IPS DF 4.7 (cell line): ENCODE results near the gene ZSWIM6.
"Not testable (repeated sequence)": the region's sequence is repeated elsewhere in the genome, so short reads cannot be mapped to it uniquely, and the experiment has no call there.

ENCODE experiments used
- DNase-seq: peaks from one replicate; pipeline ENCODE4 v3.0.0-alpha.2; 2013; ENCODE audit warnings: low spot score; ENCODE audit errors: extremely low read depth

The ZSWIM6 gene

DNA sequence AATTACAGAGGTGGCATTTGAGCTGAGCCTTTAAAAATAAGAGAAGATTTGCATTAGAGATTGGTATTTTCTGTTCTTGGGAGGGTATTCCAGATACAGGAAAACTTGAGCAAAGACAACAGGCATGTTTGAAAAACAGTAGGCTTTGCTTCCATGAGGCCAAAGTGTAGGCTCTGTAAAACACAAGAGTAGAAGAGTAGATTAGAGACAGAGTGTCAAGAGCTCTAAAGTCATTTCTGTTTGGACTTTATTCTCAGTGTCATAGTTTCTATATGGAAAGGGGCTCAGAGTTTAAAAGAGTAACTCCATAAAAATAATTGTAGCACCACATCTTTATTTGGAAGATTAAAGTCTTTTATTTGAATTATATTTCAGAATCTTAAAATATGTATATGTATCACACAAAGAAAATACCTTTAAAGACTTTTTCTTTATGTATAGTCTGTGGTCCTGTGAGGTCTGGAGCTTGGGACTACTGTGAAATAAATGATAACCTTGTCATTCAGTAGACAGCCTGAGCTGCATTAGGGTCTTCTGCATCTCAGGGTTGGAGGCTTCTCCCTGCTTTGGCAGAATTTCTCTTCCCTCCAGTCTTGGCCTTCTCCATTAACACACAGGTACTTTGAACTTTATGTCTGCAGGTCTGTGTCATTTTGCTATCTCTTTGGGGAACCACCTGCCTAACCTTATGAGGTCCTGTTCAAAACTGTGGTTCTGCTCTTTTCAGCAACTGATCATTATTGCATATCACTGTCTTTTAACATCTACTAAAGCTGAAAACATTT lies 73.6 kb downstream of the ZSWIM6 start:
- no peak for DNase-seq

- DNase-seq: not testable (repeated sequence)
These were observed 74.4 kb downstream of the ZSWIM6 start for GRCh38 chr5:61406497-61406896.

DNA sequence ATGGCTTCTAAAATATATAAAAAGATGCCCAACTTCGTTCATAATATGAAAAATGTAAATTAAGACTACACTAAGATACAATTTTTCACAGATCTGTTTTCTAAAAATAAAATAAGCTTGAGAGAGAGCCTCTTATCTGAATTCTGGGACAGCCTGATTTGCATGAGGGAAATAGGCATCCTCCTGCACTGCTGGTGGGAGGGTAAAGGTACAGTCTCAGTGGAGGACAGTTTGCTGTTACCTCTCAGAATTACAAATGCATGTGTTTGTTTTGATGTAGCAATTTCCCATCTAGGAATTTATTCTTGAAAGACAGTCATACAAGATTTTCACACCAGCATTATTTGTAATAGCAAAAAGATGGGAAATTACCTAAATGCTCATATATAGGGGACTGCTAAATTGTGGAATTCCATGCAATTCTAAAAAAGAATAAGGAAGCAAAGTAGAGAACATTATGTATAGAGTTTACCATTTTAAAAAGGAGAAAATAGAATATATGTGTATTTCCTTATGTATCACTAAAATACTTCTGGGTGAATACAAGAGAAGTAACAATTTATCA lies 75.7 kb downstream of the ZSWIM6 start:
- DNase-seq: no peak

GRCh38 chr5:61408476-61409168 lies 76.6 kb downstream of the ZSWIM6 start:
- DNase-seq: peak; percentile 68

- DNase-seq: no peak
These were observed 77.5 kb downstream of the ZSWIM6 start for GRCh38 chr5:61409568-61409967.

DNA sequence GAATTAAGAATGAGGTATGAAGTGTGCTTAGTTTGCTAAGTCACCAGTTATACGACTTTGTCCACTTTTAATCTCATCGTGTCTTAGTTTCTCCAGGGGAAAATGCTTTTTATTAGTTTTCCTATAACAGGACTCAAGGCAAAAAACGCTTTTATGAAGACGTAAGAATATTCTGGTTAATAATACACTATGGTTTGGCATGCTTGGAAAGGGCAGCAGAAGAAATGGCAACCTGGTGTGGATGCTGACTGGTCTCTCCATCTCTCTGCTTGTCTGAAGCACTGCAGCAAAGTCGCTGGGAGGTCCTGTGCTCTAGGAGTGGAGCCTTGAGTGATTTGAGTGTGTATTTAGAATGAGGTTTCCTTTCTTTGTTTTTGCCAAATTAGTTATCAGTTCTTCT lies 78.8 kb downstream of the ZSWIM6 start:
- no peak for DNase-seq

- DNase-seq: no peak
These were observed 80.3 kb downstream of the ZSWIM6 start for GRCh38 chr5:61412361-61412760.

GRCh38 chr5:61413205-61413604 lies 81.1 kb downstream of the ZSWIM6 start:
- not testable (repeated sequence) for DNase-seq

GRCh38 chr5:61414806-61415205 lies 82.7 kb downstream of the ZSWIM6 start:
- DNase-seq: no peak

DNA sequence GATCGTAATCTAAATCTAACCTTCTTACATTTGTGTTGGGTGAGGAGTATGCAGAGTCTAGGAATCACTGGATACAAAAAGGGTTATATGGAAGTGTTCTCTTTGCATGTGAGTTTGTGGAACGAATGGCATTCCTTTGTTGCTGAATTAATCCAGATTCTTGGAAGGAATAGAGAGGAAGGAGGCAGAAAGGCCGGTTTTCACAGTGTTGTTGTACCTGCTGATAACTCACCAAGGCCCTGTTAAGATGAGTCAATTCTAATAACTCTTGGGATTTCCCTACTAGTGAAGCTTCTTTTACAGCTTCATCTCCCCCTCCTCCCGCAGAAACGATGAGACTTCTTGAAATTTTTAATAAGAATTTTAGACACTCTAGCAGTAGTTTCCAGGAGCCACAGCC lies 84.0 kb downstream of the ZSWIM6 start:
- DNase-seq: no peak

- DNase-seq: peak; percentile 16
These were observed 84.4 kb downstream of the ZSWIM6 start for GRCh38 chr5:61416420-61416819.

DNA sequence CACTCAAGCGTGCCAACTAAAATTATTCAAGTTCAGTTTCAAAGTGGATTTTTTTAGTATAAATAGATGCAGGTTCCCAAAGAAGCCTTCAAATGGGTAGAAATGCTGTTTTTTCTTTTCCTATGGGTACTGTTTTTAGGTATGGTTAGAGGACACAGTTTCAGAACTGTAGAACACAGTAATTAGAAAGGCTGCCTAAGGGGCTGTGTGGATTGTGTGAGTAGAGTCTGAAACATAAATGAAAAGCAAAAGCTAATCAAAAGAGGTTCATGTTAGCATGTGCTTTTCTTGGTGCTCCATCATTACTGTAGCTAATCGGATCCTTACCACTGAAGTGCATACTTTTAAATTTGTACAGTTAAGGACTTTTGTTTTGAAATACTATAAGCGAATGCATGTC lies 85.3 kb downstream of the ZSWIM6 start:
- DNase-seq: no peak

DNA sequence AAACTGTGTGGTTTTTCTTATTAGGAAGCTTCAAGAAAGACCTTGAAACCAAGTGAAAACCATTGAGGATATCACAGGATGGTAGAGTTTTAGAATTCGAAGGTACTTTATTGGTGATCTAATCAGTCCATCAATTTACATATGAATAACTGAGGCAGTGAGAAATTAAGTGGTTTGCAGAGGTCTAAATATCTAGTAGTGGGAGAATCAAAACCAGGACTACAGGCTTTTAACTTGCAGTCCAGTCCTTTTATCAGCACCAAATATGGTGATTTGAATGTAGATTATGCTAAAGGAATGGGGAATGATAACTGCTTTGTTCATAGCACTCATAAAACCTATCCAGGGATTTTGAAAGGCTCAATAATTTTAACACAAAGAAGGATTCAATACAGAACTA lies 85.8 kb downstream of the ZSWIM6 start:
- DNase-seq: no peak

DNA sequence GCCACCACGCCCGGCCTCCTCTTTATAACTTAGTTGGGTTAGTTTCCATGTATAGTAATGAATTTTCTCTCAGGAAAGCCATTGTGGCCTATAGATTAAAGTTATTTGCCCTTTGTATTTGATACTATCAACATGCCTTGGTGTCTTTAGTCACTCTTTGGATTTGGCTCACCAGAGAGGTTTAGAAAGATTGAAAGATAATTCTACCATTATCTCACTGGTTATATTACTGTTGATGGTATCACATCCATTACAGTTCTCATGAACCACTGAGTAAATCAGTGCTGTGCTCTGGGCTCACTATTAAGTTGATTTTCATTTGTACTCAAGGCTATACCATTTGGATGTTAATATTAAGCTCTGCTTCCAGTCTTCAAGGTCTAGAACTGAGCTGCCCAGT lies 87.0 kb downstream of the ZSWIM6 start:
- no peak for DNase-seq

DNA sequence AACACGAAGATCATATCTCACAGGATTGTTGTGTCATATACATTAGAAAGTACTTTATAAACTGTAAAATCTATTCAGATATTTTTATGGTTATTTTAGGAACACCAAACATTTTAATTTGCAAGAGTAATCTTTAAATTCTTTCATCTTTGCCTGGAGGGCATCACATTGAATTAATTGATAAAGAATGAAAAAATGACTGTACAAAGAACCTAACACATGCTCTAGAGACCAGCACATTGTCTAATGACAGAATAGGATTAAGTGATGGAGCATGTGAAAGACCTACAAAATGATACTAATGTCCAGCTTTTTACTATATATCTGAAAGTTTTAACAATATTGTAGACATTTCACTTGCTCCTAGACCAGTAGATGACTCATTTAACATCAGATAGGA lies 88.0 kb downstream of the ZSWIM6 start:
- no peak for DNase-seq

GRCh38 chr5:61421262-61421661 lies 89.2 kb downstream of the ZSWIM6 start:
- DNase-seq: not testable (repeated sequence)

DNA sequence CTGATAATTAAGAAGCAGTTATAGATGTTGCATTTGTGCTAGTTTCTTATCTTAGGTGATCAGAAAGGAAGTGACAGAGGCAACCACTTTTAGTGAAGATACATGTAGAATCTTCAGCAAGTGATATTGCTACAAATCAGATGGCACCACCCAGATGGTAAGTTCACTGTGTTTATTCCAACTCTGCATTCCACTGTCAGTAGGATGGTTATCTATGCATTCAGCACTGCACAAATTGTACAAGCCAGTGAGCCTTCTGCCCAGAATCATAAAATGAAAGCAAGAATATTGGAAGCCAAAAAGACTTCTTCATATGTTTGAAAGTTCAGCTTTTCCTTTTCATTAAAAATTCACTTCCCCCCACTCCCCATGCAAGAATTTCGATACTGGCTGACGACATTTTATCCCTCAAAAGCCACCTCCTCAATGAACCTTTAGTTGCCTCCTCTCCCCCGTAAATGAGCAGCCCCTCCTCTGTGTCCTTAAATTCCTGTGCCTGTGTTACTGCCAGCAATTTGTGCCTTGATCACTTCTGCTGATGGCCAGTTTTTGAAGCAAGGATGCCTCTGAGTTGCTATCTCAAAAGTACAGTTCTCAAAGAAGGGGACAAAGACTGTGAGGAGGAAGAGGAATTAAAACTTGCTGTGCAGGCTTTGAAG lies 91.6 kb downstream of the ZSWIM6 start:
- DNase-seq: no peak

DNA sequence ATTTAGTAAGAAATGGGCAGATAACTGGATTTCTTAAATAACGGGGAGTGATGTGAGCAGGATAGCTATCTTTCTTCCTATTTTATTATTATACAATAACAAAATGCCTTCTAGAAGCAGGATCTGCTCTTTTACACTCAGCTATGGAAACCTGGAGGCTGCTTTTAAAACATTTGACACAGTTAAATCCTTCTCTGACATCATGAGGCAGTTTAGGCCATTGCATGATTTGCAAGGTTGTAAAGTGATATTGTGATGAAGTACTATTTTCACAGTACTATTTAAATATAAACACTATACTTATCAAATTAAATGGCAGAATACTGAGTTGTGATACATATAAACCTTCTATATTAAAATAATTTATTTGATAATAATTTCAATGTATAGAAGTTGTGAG lies 93.9 kb downstream of the ZSWIM6 start:
- DNase-seq: no peak

- no peak for DNase-seq
These were observed 97.8 kb downstream of the ZSWIM6 start for GRCh38 chr5:61429906-61430305.

GRCh38 chr5:61431923-61432620 lies 100.0 kb downstream of the ZSWIM6 start:
- no peak for DNase-seq

- DNase-seq: no peak
These were observed 103.3 kb downstream of the ZSWIM6 start for GRCh38 chr5:61435368-61435767.
